Nephron (organoid): Measurements from ENCODE around the gene TMEM245.

Source experiments
- H3K27ac Mint-ChIP-seq, 3 experiments: 2 replicates each; pipeline ENCODE4 v1.8.0; 2020; ENCODE audit warnings: mixed read lengths in 3 of 3, mild to moderate bottlenecking in 2 of 3, moderate library complexity in 1 of 3
- H3K27me3 Mint-ChIP-seq: 2 replicates; pipeline ENCODE4 v1.8.0; 2021; ENCODE audit warnings: low read depth, mild to moderate bottlenecking, moderate library complexity, mixed read lengths
- H3K36me3 Mint-ChIP-seq: 2 replicates; pipeline ENCODE4 v1.8.0; 2020; ENCODE audit warnings: low read depth, mixed read lengths
- H3K4me1 Mint-ChIP-seq: 2 replicates; pipeline ENCODE4 v1.8.0; 2020; ENCODE audit warnings: mixed read lengths
- H3K4me3 Mint-ChIP-seq, 3 experiments: 2 replicates each; pipeline ENCODE4 v1.8.0; 2020; ENCODE audit warnings: mild to moderate bottlenecking in 3 of 3, mixed read lengths in 3 of 3, moderate library complexity in 2 of 3
- H3K9me3 Mint-ChIP-seq: 2 replicates; pipeline ENCODE4 v1.8.0; 2020; ENCODE audit warnings: mixed read lengths
- CTCF ChIP-seq, 3 experiments: fragments of 200-600 bp; sonication (generic); IDR thresholded peaks; one replicate each; pipeline ENCODE4 v1.5.0; 2021; ENCODE audit warnings: antibody characterized with exemption in 3 of 3; ENCODE audit not compliant: unreplicated experiment in 3 of 3

Gene TMEM245

GRCh38 chr9:109017061-109017460, 102.7 kb downstream of the TMEM245 start:
- Mint-ChIP-seq H3K9me3 (no peaks in the 10 kb centered on the region), H3K27ac (peak overlapping the region in 1 of 3 experiments; percentile 99), H3K4me1 (peaks cover 48% of the 10 kb centered on the region), H3K27me3 (no peaks in the 10 kb centered on the region), H3K4me3 (no peak overlapping the region), H3K36me3 (peaks cover 25% of the 10 kb centered on the region)
- no peak for TF ChIP-seq CTCF (IDR thresholded peaks at IDR 0.05; ENCODE audit: unreplicated experiment in 3 of 3)

- Mint-ChIP-seq H3K9me3 (no peaks in the 10 kb centered on the region), H3K36me3 (peaks cover 25% of the 10 kb centered on the region), H3K4me1 (peaks cover 57% of the 10 kb centered on the region), H3K27ac (peak overlapping the region; percentile 76 to 99 (median 96)), H3K4me3 (peak overlapping the region; percentile 15 to 57 (median 34)), H3K27me3 (no peaks in the 10 kb centered on the region)
- no peak for TF ChIP-seq CTCF (IDR thresholded peaks at IDR 0.05; ENCODE audit: unreplicated experiment in 3 of 3)
These were observed 103.6 kb downstream of the TMEM245 start for GRCh38 chr9:109016132-109016531.

- Mint-ChIP-seq H3K36me3 (peaks cover 14% of the 10 kb centered on the region), H3K4me3 (peak overlapping the region; percentile 25 to 97 (median 94)), H3K27ac (peak overlapping the region; percentile 93 to 99 (median 96)), H3K4me1 (peaks cover 53% of the 10 kb centered on the region), H3K27me3 (no peaks in the 10 kb centered on the region), H3K9me3 (no peaks in the 10 kb centered on the region)
- no peak for TF ChIP-seq CTCF (IDR thresholded peaks at IDR 0.05; ENCODE audit: unreplicated experiment in 3 of 3)
These were observed 105.0 kb downstream of the TMEM245 start for GRCh38 chr9:109014608-109015280.

GRCh38 chr9:109013679-109014607, 105.8 kb downstream of the TMEM245 start:
- Mint-ChIP-seq H3K9me3 (no peaks in the 10 kb centered on the region), H3K27me3 (no peaks in the 10 kb centered on the region)

More at GRCh38 chr9:109013679-109014607, 105.8 kb downstream of the TMEM245 start:
- Mint-ChIP-seq H3K4me1 (peaks cover 45% of the 10 kb centered on the region), H3K27ac (peak overlapping the region; percentile 93 to 99 (median 96)), H3K4me3 (peak overlapping the region; percentile 94 to 97 (median 95)), H3K36me3 (peaks cover 11% of the 10 kb centered on the region)
- TF ChIP-seq CTCF (IDR thresholded peaks at IDR 0.05; ENCODE audit: unreplicated experiment in 3 of 3), result no peak
